Common myeloid progenitor, CD34-positive (primary cell): ENCODE data around the gene MOV10.
"Not testable (repeated sequence)": the region's sequence is repeated elsewhere in the genome, so short reads cannot be mapped to it uniquely, and the experiment has no call there.

Source experiments
- CTCF ChIA-PET: fragments of 350-600 bp; sonication (Branson Sonifier 250); formaldehyde crosslinking; loops from one replicate; lab custom pipeline; 2021; ENCODE audit warnings: antibody characterized with exemption; lab: Charles Lee
- POLR2A ChIA-PET: fragments of 350-600 bp; sonication (Branson Sonifier 250); formaldehyde crosslinking; loops from one replicate; lab custom pipeline; 2021; ENCODE audit warnings: antibody characterized with exemption; lab: Charles Lee
- DNase-seq, 3 donors: peaks; one replicate each; pipeline versions ENCODE4 v3.0.0 to v3.0.0-alpha.2; 2013
- H3K27ac ChIP-seq, 2 experiments: 1 replicate in 1 of 2; 2 replicates in 1 of 2; pipeline ENCODE4 v1.7.0; 2013; ENCODE audit warnings: inconsistent platforms in 2 of 2, low read length in 2 of 2, mild to moderate bottlenecking in 2 of 2, low read depth in 1 of 2, moderate library complexity in 1 of 2; ENCODE audit not compliant: severe bottlenecking in 2 of 2, insufficient read depth in 1 of 2, poor library complexity in 1 of 2
- H3K27me3 ChIP-seq, 5 experiments: replicated peaks in 2 of 5; 1 replicate in 3 of 5; 2 replicates in 2 of 5; pipeline versions ENCODE4 v1.6.1 to v1.7.0; 2013; ENCODE audit warnings: low read length in 4 of 5, mild to moderate bottlenecking in 2 of 5, moderate library complexity in 2 of 5, inconsistent platforms in 1 of 5; ENCODE audit not compliant: insufficient read depth in 5 of 5, control insufficient read depth in 4 of 5
- H3K36me3 ChIP-seq, 4 experiments: 1 replicate in 2 of 4; 2 replicates in 2 of 4; pipeline versions ENCODE4 v1.6.1 to v1.7.0; 2013; ENCODE audit warnings: low read length in 3 of 4, control low read depth in 1 of 4, mild to moderate bottlenecking in 1 of 4; ENCODE audit not compliant: control insufficient read depth in 4 of 4, insufficient read depth in 4 of 4
- H3K4me1 ChIP-seq, 4 experiments: 1 replicate in 3 of 4; 2 replicates in 1 of 4; pipeline versions ENCODE4 v1.6.1 to v1.7.1; 2013; ENCODE audit warnings: low read length in 3 of 4, mild to moderate bottlenecking in 3 of 4, control low read depth in 1 of 4, inconsistent platforms in 1 of 4, moderate library complexity in 1 of 4; ENCODE audit not compliant: control insufficient read depth in 4 of 4, insufficient read depth in 4 of 4; ENCODE audit errors: control extremely low read depth in 1 of 4
- H3K4me3 ChIP-seq, 7 experiments: 1 replicate in 4 of 7; 2 replicates in 3 of 7; pipeline versions ENCODE4 v1.5.1 to v1.7.0; 2013; ENCODE audit warnings: mild to moderate bottlenecking in 7 of 7, low read length in 6 of 7, moderate library complexity in 6 of 7, inconsistent platforms in 2 of 7, low read depth in 2 of 7, control low read depth in 1 of 7; ENCODE audit not compliant: insufficient read depth in 4 of 7, control insufficient read depth in 1 of 7; ENCODE audit errors: extremely low read depth in 1 of 7
- H3K9me3 ChIP-seq, 5 experiments: 1 replicate in 4 of 5; 2 replicates in 1 of 5; pipeline versions ENCODE4 v1.6.1 to v1.7.1; 2013; ENCODE audit warnings: low read length in 4 of 5, mild to moderate bottlenecking in 2 of 5, inconsistent platforms in 1 of 5, low read depth in 1 of 5, moderate library complexity in 1 of 5; ENCODE audit not compliant: control insufficient read depth in 4 of 5, insufficient read depth in 2 of 5; ENCODE audit errors: control extremely low read depth in 1 of 5
- WGBS: methylation state at CpG from one replicate; pipeline ENCODE4 v1.1.5; 2013; ENCODE audit not compliant: insufficient coverage; 5-methylcytosine and 5-hydroxymethylcytosine counted together

The MOV10 gene

GRCh38 chr1:112724240-112724639 lies 49.8 kb downstream of the MOV10 start:
- H3K27ac ChIP-seq, H3K9me3 ChIP-seq, H3K36me3 ChIP-seq, POLR2A ChIA-PET, H3K27me3 ChIP-seq, DNase-seq, H3K4me3 ChIP-seq: not testable (repeated sequence)
- CTCF ChIA-PET: interaction anchor here (10.1 kb wide), 1 partner anchor 81 kb away, joined by 268 read pairs; no protein-coding TSS in a partner anchor
- 100% methylated on average over 1 of the region's 4 CpGs for whole genome bisulfite sequencing
- peaks cover 0 to 17% (median 15%) of the 10 kb centered on the region in 4 experiments for H3K4me1 ChIP-seq

DNA sequence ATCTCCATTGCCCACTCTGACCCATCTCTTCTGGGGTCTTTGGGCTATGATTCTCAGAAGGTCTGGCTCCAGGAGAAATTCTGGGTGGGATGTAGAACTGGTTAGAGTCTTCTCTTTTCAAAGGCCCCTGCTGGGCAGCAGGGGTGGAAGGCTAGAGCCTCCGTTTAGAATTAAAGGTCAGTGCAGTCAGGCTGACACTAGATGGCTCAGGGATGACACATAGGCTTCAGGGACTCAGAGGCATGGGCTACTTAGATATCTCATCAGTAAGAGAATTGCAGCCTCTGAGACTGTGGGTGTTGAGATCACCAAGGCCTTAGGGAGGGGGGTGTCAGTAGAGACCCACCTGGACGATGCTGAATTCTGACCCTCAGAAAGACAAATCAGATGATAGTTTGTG lies 53.3 kb downstream of the MOV10 start:
- DNase-seq: no peak
- WGBS: 100% methylated on average over 1 of the region's 2 CpGs
- CTCF ChIA-PET: interaction anchor here (5.6 kb wide), 1 partner anchor 9 kb away, joined by 51 read pairs; the partner anchor contains the start of gene PPM1J
- H3K4me3 ChIP-seq: no peak overlapping the region
- POLR2A ChIA-PET: no interaction called here
- H3K9me3 ChIP-seq: no peaks in the 10 kb centered on the region
- H3K27ac ChIP-seq: no peak overlapping the region
- H3K27me3 ChIP-seq: no peaks in the 10 kb centered on the region
- H3K4me1 ChIP-seq: peaks cover 0 to 14% (median 12%) of the 10 kb centered on the region in 4 experiments
- no peaks in the 10 kb centered on the region for H3K36me3 ChIP-seq

- WGBS: 96% methylated on average over 20 of the region's 33 CpGs
- H3K4me3 ChIP-seq, H3K36me3 ChIP-seq, H3K4me1 ChIP-seq, H3K9me3 ChIP-seq, H3K27me3 ChIP-seq, POLR2A ChIA-PET, H3K27ac ChIP-seq, DNase-seq: not testable (repeated sequence)
- CTCF ChIA-PET: interaction anchor here (5.6 kb wide), 1 partner anchor 10 kb away, joined by 51 read pairs; the partner anchor contains the start of gene PPM1J
Observed at GRCh38 chr1:112728306-112728971, 54.0 kb downstream of the MOV10 start.

- POLR2A ChIA-PET, H3K36me3 ChIP-seq, H3K9me3 ChIP-seq, H3K4me3 ChIP-seq, H3K4me1 ChIP-seq, H3K27ac ChIP-seq, H3K27me3 ChIP-seq, DNase-seq: not testable (repeated sequence)
- WGBS: 100% methylated on average over 1 of the region's 3 CpGs
- CTCF ChIA-PET: interaction anchor here (5.6 kb wide), 1 partner anchor 10 kb away, joined by 51 read pairs; the partner anchor contains the start of gene PPM1J
Observed at GRCh38 chr1:112729011-112729410, 54.6 kb downstream of the MOV10 start.

DNA sequence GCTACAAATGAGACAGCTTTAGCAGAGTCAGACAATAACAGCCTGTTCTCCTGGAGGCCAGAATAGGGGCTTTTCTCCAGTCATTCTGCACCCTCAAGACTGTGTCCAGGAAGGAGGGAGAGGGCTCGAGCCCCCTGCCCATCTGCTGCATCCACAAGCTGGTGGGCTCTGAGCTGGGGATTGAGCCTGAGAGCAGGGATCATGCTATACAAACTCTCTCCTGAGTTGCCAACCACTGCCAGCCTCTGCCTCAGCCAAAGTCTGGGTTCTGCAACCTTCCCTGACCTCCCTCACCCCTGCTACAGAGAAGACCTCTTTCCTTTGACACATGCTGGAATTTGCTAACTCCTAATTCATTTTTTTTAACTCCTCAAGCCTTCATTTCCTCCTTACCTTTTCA lies 55.5 kb downstream of the MOV10 start:
- CTCF ChIA-PET: interaction anchor here (1.0 to 5.6 kb wide), 3 partner anchors 11 to 76 kb away, joined by 3 to 51 read pairs (median 3); partner anchors contain the start of gene PPM1J

GRCh38 chr1:112731451-112731850 lies 57.0 kb downstream of the MOV10 start:
- Histone ChIP-seq H3K9me3 (no peaks in the 10 kb centered on the region), H3K27me3 (peaks cover 0 to 8% (median 0%) of the 10 kb centered on the region in 5 experiments), H3K36me3 (no peaks in the 10 kb centered on the region), H3K27ac (no peak overlapping the region), H3K4me1 (peaks cover 0 to 4% (median 1%) of the 10 kb centered on the region in 4 experiments), H3K4me3 (no peak overlapping the region)
- no peak for DNase-seq
- ChIA-PET POLR2A (no interaction called here), CTCF (interaction anchor here (1.0 to 5.6 kb wide), 2 partner anchors 13 to 71 kb away, joined by 3 to 51 read pairs; partner anchors contain the start of gene PPM1J)
- no CpG with 5 or more reads among the region's 1 CpG for WGBS

More for the DNA sequence above, 55.5 kb downstream of the MOV10 start:
- H3K4me3 ChIP-seq: no peak overlapping the region
- no peaks in the 10 kb centered on the region for H3K9me3 ChIP-seq
- POLR2A ChIA-PET: no interaction called here
- H3K4me1 ChIP-seq: peaks cover 0 to 4% (median 1%) of the 10 kb centered on the region in 4 experiments
- H3K36me3 ChIP-seq: no peaks in the 10 kb centered on the region
- H3K27ac ChIP-seq: no peak overlapping the region
- WGBS: no CpG with 5 or more reads among the region's 1 CpG
- peaks cover 0 to 8% (median 0%) of the 10 kb centered on the region in 5 experiments for H3K27me3 ChIP-seq
- DNase-seq: no peak

DNA sequence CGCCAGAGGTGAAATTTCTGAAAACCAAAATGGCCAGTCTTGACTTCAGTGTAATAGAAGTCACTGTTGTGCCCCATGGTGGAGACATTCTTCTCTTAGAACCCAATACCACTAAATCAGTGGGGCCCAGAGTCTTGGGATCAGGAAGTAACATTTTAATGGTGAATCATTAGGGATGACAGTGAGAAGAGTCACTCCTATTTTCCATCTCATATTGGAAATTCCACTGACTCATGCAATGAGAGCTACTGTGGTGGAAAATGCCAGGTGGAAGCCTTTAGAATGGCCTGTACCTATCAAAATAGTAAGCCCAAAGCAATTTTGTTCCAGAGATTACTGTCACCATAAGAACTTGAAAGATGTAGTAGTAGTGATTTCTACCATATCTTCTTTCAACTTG lies 61.3 kb downstream of the MOV10 start:
- POLR2A ChIA-PET: interaction anchor here (0.7 kb wide), 1 partner anchor 54 kb away, joined by 3 read pairs; no protein-coding TSS in a partner anchor

More for the DNA sequence above, 61.3 kb downstream of the MOV10 start:
- CTCF ChIA-PET: no interaction called here
- no peaks in the 10 kb centered on the region for H3K9me3 ChIP-seq
- WGBS: no CpG with 5 or more reads among the region's 1 CpG
- DNase-seq: no peak
- H3K4me3 ChIP-seq: no peak overlapping the region
- peaks cover 4 to 17% (median 12%) of the 10 kb centered on the region in 5 experiments for H3K27me3 ChIP-seq
- H3K4me1 ChIP-seq: no peaks in the 10 kb centered on the region
- no peaks in the 10 kb centered on the region for H3K36me3 ChIP-seq
- H3K27ac ChIP-seq: no peak overlapping the region
